ENCODE measurements around the gene MECR. TPM values are rescaled to one million over a fixed set of nuclear protein-coding genes. Genes with fewer than 3 reads are reported as not detected.

MECR gene
- total and polyA plus RNA-seq, 10 of the 15 experiments (the other 5 are each of a cell fraction or from before 2014, with no cell fraction given): 7.6 to 66.3 (median 38.7) TPM

- TF ChIP-seq EP300 (IDR thresholded peaks at IDR 0.05; ENCODE audit: borderline replicate concordance in 1 of 2, control insufficient read depth in 1 of 2, low read depth in 2 of 2, low read length in 2 of 2) (no peak), NFYB (IDR thresholded peaks at IDR 0.05; ENCODE audit: insufficient read depth, low read depth, low read length) (no peak), MEF2B (IDR thresholded peaks at IDR 0.05; ENCODE audit: partially characterized antibody, poor library complexity, severe bottlenecking) (no peak), ETV6 (conservative IDR thresholded peaks at IDR 0.05 in 1 of 2, IDR thresholded peaks at IDR 0.05 in 1 of 2; ENCODE audit: borderline replicate concordance in 1 of 2, low read depth in 1 of 2) (no peak), ZSCAN29 (IDR thresholded peaks at IDR 0.05) (no peak), IKZF1 (conservative IDR thresholded peaks at IDR 0.05) (0 out of 2 replicates have a peak, but pooled peaks have one; percentile 26), RELB (IDR thresholded peaks at IDR 0.05; ENCODE audit: low read depth) (no peak), YY1 (IDR thresholded peaks at IDR 0.05; ENCODE audit: low read depth, low read length) (peak; percentile 74), EED (IDR thresholded peaks at IDR 0.05; ENCODE audit: low read depth) (0 out of 2 replicates have a peak, but pooled peaks have one; percentile 30), ELK1 (IDR thresholded peaks at IDR 0.05; ENCODE audit: low read depth, low read length) (no peak), RB1 (IDR thresholded peaks at IDR 0.05; ENCODE audit: borderline replicate concordance) (peak; percentile 40; the same call in 1 of the 2 replicates), ATF7 (IDR thresholded peaks at IDR 0.05; ENCODE audit: low read depth) (peak; percentile 32; the same call in 1 of the 2 replicates), SMAD5 (IDR thresholded peaks at IDR 0.05; ENCODE audit: low read depth) (no peak), POLR2AphosphoS5 (IDR thresholded peaks at IDR 0.05; ENCODE audit: low read length) (no peak), RELA (IDR thresholded peaks at IDR 0.05; ENCODE audit: borderline replicate concordance, partially characterized antibody) (no peak), SMC3 (IDR thresholded peaks at IDR 0.05; ENCODE audit: borderline replicate concordance, low read length) (peak; percentile 90), NFIC (IDR thresholded peaks at IDR 0.05; ENCODE audit: low read depth, low read length) (no peak), STAT1 (conservative IDR thresholded peaks at IDR 0.05) (0 out of 2 replicates have a peak, but pooled peaks have one; percentile 50), MLLT1 (IDR thresholded peaks at IDR 0.05) (no peak), KAT2A (conservative IDR thresholded peaks at IDR 0.05; ENCODE audit: control insufficient read depth, low read depth, low read length) (no peak), SMARCA5 (IDR thresholded peaks at IDR 0.05) (0 out of 2 replicates have a peak, but pooled peaks have one; percentile 23), RAD21 (IDR thresholded peaks at IDR 0.05; ENCODE audit: insufficient read depth, low read depth, low read length) (peak; percentile 96), SKIL (IDR thresholded peaks at IDR 0.05; ENCODE audit: low read depth, poor library complexity, severe bottlenecking) (no peak)
Measured at GRCh38 chr1:29202584-29203340, 28.0 kb downstream of the MECR start (continued).
